ENCODE data around the gene TP73. TPM values are rescaled to one million over a fixed set of nuclear protein-coding genes. Genes with fewer than 3 reads are reported as not detected.

TP73 gene
- total RNA-seq, 4 donors from 2014 or later = 0.30 to 0.76 TPM; not detected in 2

GRCh38 chr1:3703786-3704371, 51.6 kb downstream of the TP73 start:
- intact Hi-C loops (cut with DNase I; ENCODE audit: low total_unique reads) = no loop called here
- H3K27me3 ChIP-seq = peaks cover 0 to 2% of the 10 kb centered on the region in 2 donors
- no peak for DNase-seq
- H3K4me3 ChIP-seq = no peak overlapping the region
- H3K27ac ChIP-seq = no peak overlapping the region
- TF ChIP-seq, protein P1, sequence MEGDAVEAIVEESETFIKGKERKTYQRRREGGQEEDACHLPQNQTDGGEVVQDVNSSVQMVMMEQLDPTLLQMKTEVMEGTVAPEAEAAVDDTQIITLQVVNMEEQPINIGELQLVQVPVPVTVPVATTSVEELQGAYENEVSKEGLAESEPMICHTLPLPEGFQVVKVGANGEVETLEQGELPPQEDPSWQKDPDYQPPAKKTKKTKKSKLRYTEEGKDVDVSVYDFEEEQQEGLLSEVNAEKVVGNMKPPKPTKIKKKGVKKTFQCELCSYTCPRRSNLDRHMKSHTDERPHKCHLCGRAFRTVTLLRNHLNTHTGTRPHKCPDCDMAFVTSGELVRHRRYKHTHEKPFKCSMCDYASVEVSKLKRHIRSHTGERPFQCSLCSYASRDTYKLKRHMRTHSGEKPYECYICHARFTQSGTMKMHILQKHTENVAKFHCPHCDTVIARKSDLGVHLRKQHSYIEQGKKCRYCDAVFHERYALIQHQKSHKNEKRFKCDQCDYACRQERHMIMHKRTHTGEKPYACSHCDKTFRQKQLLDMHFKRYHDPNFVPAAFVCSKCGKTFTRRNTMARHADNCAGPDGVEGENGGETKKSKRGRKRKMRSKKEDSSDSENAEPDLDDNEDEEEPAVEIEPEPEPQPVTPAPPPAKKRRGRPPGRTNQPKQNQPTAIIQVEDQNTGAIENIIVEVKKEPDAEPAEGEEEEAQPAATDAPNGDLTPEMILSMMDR (IDR thresholded peaks at IDR 0.05) = no peak
- TF ChIP-seq POLR2A (IDR thresholded peaks at IDR 0.05) = no peak
- H3K36me3 ChIP-seq = no peaks in the 10 kb centered on the region
- no peaks in the 10 kb centered on the region for H3K9me3 ChIP-seq
- no peaks in the 10 kb centered on the region for H3K4me1 ChIP-seq

DNA sequence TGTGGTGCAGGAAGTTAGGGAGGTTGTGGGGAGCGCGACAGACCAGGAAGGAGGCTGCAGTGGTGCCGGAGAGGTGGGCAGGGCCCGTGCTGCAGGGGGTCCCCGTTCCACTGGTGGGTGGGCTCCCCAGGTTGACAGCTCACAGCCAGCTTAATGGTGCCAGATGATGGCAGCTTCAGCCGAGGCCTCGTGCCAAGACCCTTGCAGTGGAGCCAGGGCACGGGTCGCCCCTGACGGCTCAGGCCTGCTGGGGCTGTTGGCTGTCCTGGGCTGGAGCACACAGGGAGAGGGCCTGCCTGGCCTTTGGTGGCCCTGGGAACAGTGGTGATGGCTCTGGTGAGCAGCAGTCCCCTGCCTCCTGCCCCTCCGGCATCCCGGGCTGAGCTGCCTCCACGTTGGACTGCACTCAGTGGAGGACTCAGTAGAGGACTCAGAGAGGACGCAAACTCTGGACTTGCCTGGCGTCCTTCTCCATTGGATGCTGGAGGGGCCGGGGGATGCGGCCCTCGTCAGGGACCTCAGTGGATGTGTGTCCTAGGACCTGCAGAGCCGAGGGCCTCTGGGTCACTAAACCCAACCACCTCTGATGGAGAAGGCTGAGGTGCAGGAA, 53.1 kb downstream of the TP73 start:
- no peak for DNase-seq
- no peak for TF ChIP-seq POLR2A (IDR thresholded peaks at IDR 0.05)
- Histone ChIP-seq H3K36me3 (no peaks in the 10 kb centered on the region), H3K4me1 (no peaks in the 10 kb centered on the region), H3K27me3 (peaks cover 0 to 10% of the 10 kb centered on the region in 2 donors), H3K4me3 (no peak overlapping the region), H3K9me3 (no peaks in the 10 kb centered on the region), H3K27ac (no peak overlapping the region)
- intact Hi-C loops (cut with DNase I; ENCODE audit: low total_unique reads) = no loop called here

- no peaks in the 10 kb centered on the region for H3K4me1 ChIP-seq
- H3K27me3 ChIP-seq = peaks cover 0 to 10% of the 10 kb centered on the region in 2 donors
- H3K36me3 ChIP-seq = no peaks in the 10 kb centered on the region
- no peak overlapping the region for H3K4me3 ChIP-seq
- TF ChIP-seq POLR2A (IDR thresholded peaks at IDR 0.05) = no peak
- TF ChIP-seq, protein P1 (IDR thresholded peaks at IDR 0.05) = no peak
- no peak overlapping the region for H3K27ac ChIP-seq
- DNase-seq = no peak
- intact Hi-C loops (cut with DNase I; ENCODE audit: low total_unique reads) = no loop called here
- H3K9me3 ChIP-seq = no peaks in the 10 kb centered on the region
These were observed 54.5 kb downstream of the TP73 start for GRCh38 chr1:3706651-3707297.

GRCh38 chr1:3707298-3707938, 55.1 kb downstream of the TP73 start:
- Histone ChIP-seq H3K27me3 (peaks cover 0 to 10% of the 10 kb centered on the region in 2 donors), H3K9me3 (no peaks in the 10 kb centered on the region), H3K36me3 (no peaks in the 10 kb centered on the region), H3K4me1 (no peaks in the 10 kb centered on the region), H3K27ac (no peak overlapping the region), H3K4me3 (no peak overlapping the region)
- TF ChIP-seq, protein P1 (IDR thresholded peaks at IDR 0.05) = no peak
- intact Hi-C loops (cut with DNase I; ENCODE audit: low total_unique reads) = no loop called here
- DNase-seq = no peak

GRCh38 chr1:3707939-3708328, 55.6 kb downstream of the TP73 start:
- H3K4me1 ChIP-seq = no peaks in the 10 kb centered on the region
- H3K4me3 ChIP-seq = no peak overlapping the region
- peaks cover 0 to 10% of the 10 kb centered on the region in 2 donors for H3K27me3 ChIP-seq
- no peaks in the 10 kb centered on the region for H3K36me3 ChIP-seq
- TF ChIP-seq POLR2A (IDR thresholded peaks at IDR 0.05) = no peak
- TF ChIP-seq, protein P1 (IDR thresholded peaks at IDR 0.05) = no peak
- intact Hi-C loops (cut with DNase I; ENCODE audit: low total_unique reads) = no loop called here
- DNase-seq = no peak
- H3K9me3 ChIP-seq = no peaks in the 10 kb centered on the region
- H3K27ac ChIP-seq = no peak overlapping the region
